Stimulated activated CD8-positive, alpha-beta memory T cell treated with anti-CD3 and anti-CD28 coated beads, Interleukin-15, amount 100 ng/mL, for 4 hours (primary cell): Measurements from ENCODE around the gene GPR25.

ENCODE experiments used
- DNase-seq, 2 donors: peaks; one replicate each; pipeline ENCODE4 v3.0.0-alpha.2; 2020; ENCODE audit warnings: low read depth in 2 of 2

GPR25 gene

GRCh38 chr1:200873671-200874397, 1.1 kb downstream of the GPR25 start:
- no peak for DNase-seq

- no peak for DNase-seq
Measured at GRCh38 chr1:200874694-200875093, 1.9 kb downstream of the GPR25 start.

GRCh38 chr1:200875416-200875815, 2.6 kb downstream of the GPR25 start:
- DNase-seq = no peak

GRCh38 chr1:200877010-200877409, 4.2 kb downstream of the GPR25 start:
- no peak for DNase-seq

- DNase-seq = peak in 1 of 2 donors; percentile 22
Measured at GRCh38 chr1:200877839-200878551, 5.2 kb downstream of the GPR25 start.

GRCh38 chr1:200880212-200880611, 7.4 kb downstream of the GPR25 start:
- no peak for DNase-seq

GRCh38 chr1:200883118-200883517, 10.3 kb downstream of the GPR25 start:
- DNase-seq = no peak

- DNase-seq = no peak
Measured at GRCh38 chr1:200885623-200886402, 13.0 kb downstream of the GPR25 start.

- DNase-seq = no peak
Measured at GRCh38 chr1:200886594-200886993, 13.8 kb downstream of the GPR25 start.

- DNase-seq = no peak
Measured at GRCh38 chr1:200887036-200887435, 14.3 kb downstream of the GPR25 start.

GRCh38 chr1:200887772-200888348, 15.1 kb downstream of the GPR25 start:
- no peak for DNase-seq

- DNase-seq = peak; percentile 48 to 50
Measured at GRCh38 chr1:200888349-200888838, 15.6 kb downstream of the GPR25 start.

- no peak for DNase-seq
Measured at GRCh38 chr1:200889571-200889970, 16.8 kb downstream of the GPR25 start.

- DNase-seq = no peak
Measured at GRCh38 chr1:200890027-200890426, 17.2 kb downstream of the GPR25 start.

- DNase-seq = no peak
Measured at GRCh38 chr1:200890818-200891773, 18.3 kb downstream of the GPR25 start.

GRCh38 chr1:200891774-200892157, 19.0 kb downstream of the GPR25 start:
- no peak for DNase-seq

- DNase-seq = no peak
Measured at GRCh38 chr1:200892546-200892945, 19.8 kb downstream of the GPR25 start.

- DNase-seq = no peak
Measured at GRCh38 chr1:200892958-200893357, 20.2 kb downstream of the GPR25 start.

- DNase-seq = no peak
Measured at GRCh38 chr1:200893411-200893901, 20.7 kb downstream of the GPR25 start.

- no peak for DNase-seq
Measured at GRCh38 chr1:200894712-200895442, 22.1 kb downstream of the GPR25 start, which contains the start of gene INAVA. Gene INAVA, plus strand, starts transcription at chr1:200894900. Its CDS starts 3,501 bp downstream, at chr1:200898401.
